ENCODE results near the gene CYB5B.
"Not testable (repeated sequence)": the region's sequence is repeated elsewhere in the genome, so short reads cannot be mapped to it uniquely, and the experiment has no call there.

Gene CYB5B

DNA sequence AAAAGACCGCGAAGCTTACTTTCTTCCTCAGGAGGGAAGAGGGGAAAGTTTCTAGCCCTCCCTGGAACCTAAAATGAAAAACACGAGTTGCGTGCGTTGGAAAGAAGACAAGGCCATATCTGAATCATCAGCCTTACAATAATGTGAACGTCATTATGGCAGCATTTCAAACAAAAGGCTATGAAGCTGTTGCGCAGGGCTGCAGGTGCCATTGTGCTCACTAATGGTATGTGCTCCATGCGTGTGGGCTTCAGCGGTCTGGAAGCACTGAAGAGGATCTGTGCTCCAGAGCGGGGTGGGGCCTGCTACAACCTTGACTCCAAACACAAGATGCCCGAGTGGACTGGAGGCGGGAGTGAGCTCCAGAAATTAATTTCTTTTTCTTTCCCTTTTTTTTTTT is 12.1 kb upstream of the CYB5B start:
- Histone ChIP-seq H3K36me3 (ENCODE audit: control insufficient read depth, insufficient read depth, low read length) (no peaks in the 10 kb centered on the region), H3K9ac (ENCODE audit: low read length) (no peak overlapping the region), H3K4me3 (ENCODE audit: low read length) (no peak overlapping the region), H3K27me3 (ENCODE audit: control insufficient read depth, insufficient read depth, low read length) (no peaks in the 10 kb centered on the region), H3K4me1 (ENCODE audit: control insufficient read depth, insufficient read depth, low read length) (no peaks in the 10 kb centered on the region), H3K27ac (ENCODE audit: low read depth, low read length) (no peak overlapping the region)

DNA sequence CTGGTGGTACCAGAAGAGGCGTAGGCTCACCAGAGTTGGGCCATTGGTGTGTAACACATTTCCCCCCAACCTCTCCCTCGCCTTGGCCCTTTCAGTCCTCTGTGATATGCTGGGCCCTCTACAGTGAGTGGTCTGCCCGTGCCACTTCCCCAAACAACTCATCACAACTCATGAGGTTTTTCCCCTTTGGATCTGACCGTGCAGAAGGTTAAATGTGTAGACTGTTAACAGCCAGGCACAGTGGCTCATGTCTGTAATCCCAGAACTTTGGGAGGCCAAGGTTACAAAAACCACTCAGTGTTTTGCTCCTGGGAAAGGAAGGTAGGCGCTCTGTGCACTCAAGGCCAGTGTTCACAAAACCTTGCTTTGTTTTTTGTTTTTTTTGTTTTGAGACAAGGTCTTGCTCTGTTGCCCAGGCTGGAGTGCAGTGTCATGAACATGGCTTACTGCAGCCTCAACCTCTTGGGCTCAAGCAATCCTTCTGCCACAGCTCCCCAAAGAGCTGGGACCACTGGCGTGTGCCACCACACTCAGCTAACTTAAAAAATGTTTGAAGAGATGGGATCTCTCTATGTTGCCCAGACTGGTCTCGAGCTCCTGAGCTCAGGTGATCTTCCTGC is 11.3 kb upstream of the CYB5B start:
- Histone ChIP-seq H3K4me3 (ENCODE audit: low read length) (no peak overlapping the region), H3K36me3 (ENCODE audit: control insufficient read depth, insufficient read depth, low read length) (no peaks in the 10 kb centered on the region), H3K9ac (ENCODE audit: low read length) (no peak overlapping the region), H3K27ac (ENCODE audit: low read depth, low read length) (no peak overlapping the region), H3K4me1 (ENCODE audit: control insufficient read depth, insufficient read depth, low read length) (no peaks in the 10 kb centered on the region), H3K27me3 (ENCODE audit: control insufficient read depth, insufficient read depth, low read length) (no peaks in the 10 kb centered on the region)

DNA sequence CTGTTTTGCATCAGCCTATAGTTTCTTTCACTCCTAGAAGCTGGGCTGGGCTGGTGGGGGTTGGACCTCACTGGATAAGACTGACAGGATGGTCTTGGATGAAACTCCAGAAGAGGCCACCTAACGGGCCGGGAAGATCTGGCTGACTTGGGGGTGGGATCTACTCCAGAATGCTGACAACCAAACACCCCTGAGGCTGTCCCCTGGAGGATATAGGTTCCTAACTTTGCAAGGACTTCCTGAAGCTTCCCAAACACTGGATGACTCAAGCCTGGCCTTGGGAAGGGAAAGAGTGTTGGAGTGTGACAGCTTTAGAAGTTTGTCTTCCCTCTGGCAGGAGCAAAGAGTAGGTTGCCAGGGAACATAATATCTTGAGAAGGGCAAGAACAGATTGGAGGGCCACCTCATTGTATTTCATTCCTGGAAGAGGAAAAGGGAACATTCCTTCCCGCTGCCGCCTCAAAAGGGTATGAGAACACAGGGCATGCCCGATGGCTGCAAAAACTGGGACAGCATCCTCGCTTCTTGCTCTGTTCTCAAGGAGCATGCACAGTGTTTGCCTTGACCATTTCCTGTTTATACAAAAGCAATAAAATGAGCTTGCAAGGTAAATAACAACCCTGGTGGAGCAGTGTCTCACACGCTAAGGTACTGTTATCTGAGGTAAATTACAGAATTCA is 6.8 kb upstream of the CYB5B start:
- no peak overlapping the region for H3K27ac ChIP-seq (ENCODE audit: low read depth, low read length)
- H3K4me3 ChIP-seq (ENCODE audit: low read length), result no peak overlapping the region
- no peaks in the 10 kb centered on the region for H3K27me3 ChIP-seq (ENCODE audit: control insufficient read depth, insufficient read depth, low read length)
- H3K36me3 ChIP-seq (ENCODE audit: control insufficient read depth, insufficient read depth, low read length), result no peaks in the 10 kb centered on the region
- no peak overlapping the region for H3K9ac ChIP-seq (ENCODE audit: low read length)
- no peaks in the 10 kb centered on the region for H3K4me1 ChIP-seq (ENCODE audit: control insufficient read depth, insufficient read depth, low read length)

DNA sequence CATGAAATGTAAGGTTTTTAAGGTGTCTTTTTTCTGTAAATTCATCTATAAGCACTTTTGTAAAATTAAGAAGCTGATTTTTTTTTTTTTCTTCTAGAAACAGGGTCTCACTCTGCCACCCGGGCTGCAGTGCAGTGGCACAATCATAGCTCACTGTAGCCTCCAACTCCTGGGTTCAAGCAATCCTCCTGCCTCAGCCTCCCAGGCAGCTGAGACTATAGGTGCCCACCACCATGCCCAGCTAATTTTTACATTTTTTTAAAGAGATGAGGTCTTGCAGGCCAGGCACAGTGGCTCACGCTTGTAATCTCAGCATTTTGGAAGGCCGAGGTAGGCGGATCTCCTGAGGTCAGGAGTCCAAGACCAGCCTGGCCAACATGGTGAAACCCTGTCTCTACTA is 4.5 kb upstream of the CYB5B start:
- Histone ChIP-seq H3K4me1 (ENCODE audit: control insufficient read depth, insufficient read depth, low read length) (peaks cover under 1% of the 10 kb centered on the region), H3K36me3 (ENCODE audit: control insufficient read depth, insufficient read depth, low read length) (peaks cover 2% of the 10 kb centered on the region), H3K4me3 (ENCODE audit: low read length) (no peak overlapping the region), H3K27ac (ENCODE audit: low read depth, low read length) (no peak overlapping the region), H3K9ac (ENCODE audit: low read length) (no peak overlapping the region), H3K27me3 (ENCODE audit: control insufficient read depth, insufficient read depth, low read length) (no peaks in the 10 kb centered on the region)

DNA sequence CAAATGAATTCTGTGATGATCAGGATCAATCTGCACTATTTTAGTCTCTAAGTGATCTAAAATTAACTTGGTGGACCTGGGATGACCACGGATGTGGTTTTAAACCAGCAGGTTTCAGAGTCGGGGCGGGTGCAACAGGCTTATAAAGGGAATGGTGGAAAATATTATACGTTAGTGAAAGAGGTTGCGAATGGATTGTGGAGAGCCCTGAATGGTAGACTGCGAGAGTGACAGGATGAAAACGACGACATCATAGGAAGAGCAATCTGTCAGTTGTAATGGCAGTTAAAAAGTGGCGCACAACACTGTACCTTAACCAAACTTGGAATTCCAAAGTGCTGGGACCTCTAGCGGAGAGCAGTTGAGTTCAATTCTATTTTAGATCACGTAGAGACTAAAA is 1.2 kb upstream of the CYB5B start:
- Histone ChIP-seq H3K36me3 (ENCODE audit: control insufficient read depth, insufficient read depth, low read length) (peaks cover 2% of the 10 kb centered on the region), H3K4me1 (ENCODE audit: control insufficient read depth, insufficient read depth, low read length) (peaks cover 2% of the 10 kb centered on the region), H3K9ac (ENCODE audit: low read length) (no peak overlapping the region), H3K27me3 (ENCODE audit: control insufficient read depth, insufficient read depth, low read length) (no peaks in the 10 kb centered on the region), H3K4me3 (ENCODE audit: low read length) (no peak overlapping the region), H3K27ac (ENCODE audit: low read depth, low read length) (no peak overlapping the region)

DNA sequence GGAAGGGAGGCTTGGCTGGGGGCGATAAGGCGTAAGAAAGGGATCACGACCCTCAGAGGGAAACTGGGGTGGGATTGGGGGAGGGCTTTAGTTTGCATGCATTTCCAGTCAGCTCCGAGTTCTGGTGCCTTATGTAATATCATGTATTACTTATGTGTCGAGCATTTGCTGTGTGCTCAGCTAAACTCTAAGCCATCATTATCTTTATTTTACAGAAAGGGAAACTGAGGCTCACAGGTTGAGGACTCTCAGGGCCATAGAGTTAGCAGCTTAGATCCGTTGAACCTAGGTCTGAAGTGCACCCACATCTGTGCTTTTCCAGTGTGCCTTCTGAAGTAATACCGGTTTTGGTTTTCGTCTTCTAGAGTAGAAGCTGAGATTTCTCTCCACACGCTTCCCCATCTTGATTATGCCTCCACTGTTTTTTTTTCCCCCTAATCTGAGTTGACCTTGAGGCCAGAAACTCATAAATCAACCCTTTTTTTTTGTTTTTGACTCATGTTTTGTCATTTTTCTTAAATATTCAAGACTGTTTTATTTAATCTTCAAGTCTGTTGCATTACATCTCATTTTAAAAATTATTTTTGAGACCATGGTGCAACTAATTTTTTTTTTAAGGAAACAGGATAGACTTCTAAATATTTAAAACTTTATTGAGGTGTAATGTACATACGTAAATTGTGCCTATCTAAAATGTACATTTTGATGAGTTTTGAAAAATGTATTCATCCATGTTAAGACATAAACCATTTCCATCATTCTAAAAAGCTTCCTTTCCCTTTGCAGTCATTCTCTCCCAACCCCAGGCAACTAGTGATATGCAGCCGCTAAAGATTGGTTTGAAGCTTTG is 741 bp downstream of the CYB5B start:
- Histone ChIP-seq H3K9ac (ENCODE audit: low read length) (peak overlapping the region; percentile 82), H3K36me3 (ENCODE audit: control insufficient read depth, insufficient read depth, low read length) (peaks cover 12% of the 10 kb centered on the region), H3K27ac (ENCODE audit: low read depth, low read length) (peak overlapping the region; percentile 80), H3K4me1 (ENCODE audit: control insufficient read depth, insufficient read depth, low read length) (peaks cover 2% of the 10 kb centered on the region), H3K4me3 (ENCODE audit: low read length) (peak overlapping the region; percentile 100), H3K27me3 (ENCODE audit: control insufficient read depth, insufficient read depth, low read length) (no peaks in the 10 kb centered on the region)

DNA sequence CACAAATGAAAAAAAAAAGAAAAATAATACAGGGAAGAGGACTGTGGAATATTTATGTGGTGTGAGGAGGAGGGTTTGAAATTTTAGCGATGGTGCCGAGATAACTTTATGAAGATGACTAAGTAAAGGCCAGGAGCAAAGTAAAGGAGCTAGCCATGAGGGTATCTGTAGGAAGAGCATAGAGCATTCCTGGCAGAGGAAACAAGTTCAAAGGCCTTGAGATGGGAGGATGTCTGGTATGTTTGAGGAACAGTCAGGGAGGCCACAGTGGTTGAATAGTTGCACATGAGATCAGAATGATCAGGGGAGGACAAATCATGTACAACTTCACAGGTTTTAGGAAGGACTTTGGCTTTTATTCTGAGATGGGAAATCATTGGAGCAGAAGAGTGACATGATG is 4.2 kb downstream of the CYB5B start:
- Histone ChIP-seq H3K27me3 (ENCODE audit: control insufficient read depth, insufficient read depth, low read length) (no peaks in the 10 kb centered on the region), H3K4me3 (ENCODE audit: low read length) (no peak overlapping the region), H3K36me3 (ENCODE audit: control insufficient read depth, insufficient read depth, low read length) (peaks cover 18% of the 10 kb centered on the region), H3K9ac (ENCODE audit: low read length) (no peak overlapping the region), H3K27ac (ENCODE audit: low read depth, low read length) (no peak overlapping the region), H3K4me1 (ENCODE audit: control insufficient read depth, insufficient read depth, low read length) (peaks cover 2% of the 10 kb centered on the region)

DNA sequence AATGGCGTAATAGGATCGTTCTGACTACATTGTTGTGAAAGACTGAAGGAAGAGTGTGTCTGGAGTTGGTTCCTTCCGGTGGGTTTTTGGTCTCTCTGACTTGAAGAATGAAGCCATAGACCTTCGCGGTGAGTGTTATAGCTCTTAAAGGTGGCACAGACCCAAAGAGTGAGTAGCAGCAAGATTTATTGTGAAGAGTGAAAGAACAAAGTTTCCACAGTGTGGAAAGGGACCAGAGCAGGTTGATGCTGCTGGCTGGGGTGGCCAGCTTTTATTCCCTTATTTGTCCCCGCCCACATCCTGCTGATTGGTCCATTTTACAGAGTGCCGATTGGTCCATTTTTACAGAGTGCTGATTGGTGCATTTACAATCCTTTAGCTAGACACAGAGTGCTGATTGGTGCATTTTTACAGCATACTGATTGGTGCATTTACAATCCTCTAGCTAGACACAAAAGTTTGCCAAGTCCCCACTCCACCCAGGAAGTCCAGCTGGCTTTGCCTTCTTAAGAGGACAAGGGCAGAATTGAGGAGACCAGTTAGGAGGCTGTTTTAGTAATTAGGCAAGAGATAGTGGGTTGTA is 4.7 kb downstream of the CYB5B start:
- peaks cover 18% of the 10 kb centered on the region for H3K36me3 ChIP-seq (ENCODE audit: control insufficient read depth, insufficient read depth, low read length)

DNA sequence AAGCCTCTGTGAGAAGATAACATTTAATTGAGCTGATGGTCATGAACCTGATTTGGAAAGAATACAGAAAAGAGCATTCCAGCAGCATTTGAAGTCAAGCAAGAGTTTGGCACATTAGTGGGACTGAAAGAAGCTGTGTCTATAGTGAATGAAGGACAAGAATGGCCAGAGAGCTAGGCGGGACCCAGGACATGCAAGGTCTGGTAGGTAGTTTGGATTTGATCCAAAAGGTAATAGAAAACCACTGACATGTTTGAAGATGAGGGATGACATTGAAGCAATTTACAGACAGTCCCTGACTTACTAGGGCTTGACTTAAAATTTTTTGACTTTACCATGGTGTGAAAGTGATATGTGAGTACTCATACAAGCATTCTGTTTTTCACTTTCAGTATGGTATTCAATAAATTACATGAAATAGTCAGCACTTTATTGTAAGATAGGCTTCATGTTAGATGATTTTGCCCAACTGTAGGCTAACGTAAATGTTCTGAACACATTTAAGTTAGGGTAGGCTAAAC is 7.6 kb downstream of the CYB5B start:
- H3K36me3 ChIP-seq (ENCODE audit: control insufficient read depth, insufficient read depth, low read length), result peaks cover 15% of the 10 kb centered on the region
- H3K9ac ChIP-seq (ENCODE audit: low read length), result no peak overlapping the region
- H3K4me1 ChIP-seq (ENCODE audit: control insufficient read depth, insufficient read depth, low read length), result no peaks in the 10 kb centered on the region
- H3K4me3 ChIP-seq (ENCODE audit: low read length), result no peak overlapping the region
- H3K27ac ChIP-seq (ENCODE audit: low read depth, low read length), result no peak overlapping the region
- H3K27me3 ChIP-seq (ENCODE audit: control insufficient read depth, insufficient read depth, low read length), result no peaks in the 10 kb centered on the region

More for the DNA sequence above, 4.7 kb downstream of the CYB5B start:
- H3K27me3 ChIP-seq (ENCODE audit: control insufficient read depth, insufficient read depth, low read length); H3K9ac ChIP-seq (ENCODE audit: low read length); H3K4me1 ChIP-seq (ENCODE audit: control insufficient read depth, insufficient read depth, low read length); H3K27ac ChIP-seq (ENCODE audit: low read depth, low read length); H3K4me3 ChIP-seq (ENCODE audit: low read length): not testable (repeated sequence)

DNA sequence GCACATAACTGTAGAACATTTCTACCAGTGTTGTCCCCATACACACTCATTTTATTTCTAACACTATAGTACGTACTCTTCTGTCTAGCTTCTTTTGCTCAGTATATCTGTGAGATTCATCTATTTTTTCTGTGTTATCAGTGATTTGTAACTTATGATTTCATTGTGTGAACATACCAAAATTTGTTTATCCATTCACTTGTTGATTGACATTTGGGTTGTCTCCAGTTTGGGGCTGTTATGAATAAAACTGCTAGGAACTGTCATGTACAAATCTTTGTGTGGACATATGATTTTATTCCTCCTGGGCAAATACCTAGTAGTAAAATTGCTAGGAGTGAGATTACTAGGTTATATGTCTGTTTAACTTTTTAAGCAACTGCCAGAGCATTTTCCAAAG is 9.6 kb downstream of the CYB5B start:
- peaks cover 9% of the 10 kb centered on the region for H3K36me3 ChIP-seq (ENCODE audit: control insufficient read depth, insufficient read depth, low read length)
- no peaks in the 10 kb centered on the region for H3K4me1 ChIP-seq (ENCODE audit: control insufficient read depth, insufficient read depth, low read length)
- no peak overlapping the region for H3K4me3 ChIP-seq (ENCODE audit: low read length)
- H3K27ac ChIP-seq (ENCODE audit: low read depth, low read length), result no peak overlapping the region
- no peaks in the 10 kb centered on the region for H3K27me3 ChIP-seq (ENCODE audit: control insufficient read depth, insufficient read depth, low read length)
- H3K9ac ChIP-seq (ENCODE audit: low read length), result no peak overlapping the region

DNA sequence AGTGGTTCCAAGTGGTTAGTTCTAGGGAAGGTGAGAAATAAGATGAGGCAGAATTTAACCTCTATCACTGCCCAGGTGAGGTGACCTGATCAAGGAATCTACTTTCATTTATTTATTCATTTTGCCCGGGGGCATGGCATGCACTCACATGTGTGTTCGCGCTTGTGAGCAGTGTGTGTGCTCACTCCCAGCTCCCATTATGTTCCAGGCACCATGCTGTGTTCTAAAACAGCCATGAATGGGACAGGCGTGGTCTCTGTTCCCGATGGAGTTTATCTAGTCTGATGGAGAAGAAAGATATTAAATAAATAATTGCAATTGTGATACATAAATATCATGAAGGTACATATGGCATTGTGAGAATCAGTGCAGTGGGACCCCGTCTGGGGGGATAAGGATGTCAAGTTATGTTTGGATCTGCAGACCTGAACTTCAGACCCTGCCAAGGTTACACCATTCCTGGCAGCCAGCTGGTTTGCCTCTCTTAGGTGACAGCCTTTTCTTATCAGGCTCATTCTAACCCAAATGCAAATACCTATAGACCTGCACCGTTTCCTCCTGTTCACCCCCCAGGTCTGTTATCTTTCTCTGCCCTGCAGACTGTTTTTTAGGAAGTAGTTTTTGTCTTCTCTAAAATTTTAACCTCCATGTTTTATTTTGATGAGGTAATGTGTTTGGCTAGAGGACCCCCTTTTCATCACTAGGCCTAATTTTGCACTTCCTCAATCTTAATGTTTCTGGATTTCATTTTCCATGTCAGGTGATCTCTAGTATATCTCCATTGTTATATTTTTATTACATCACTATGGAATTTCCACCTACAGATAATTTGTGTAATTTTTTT is 11.8 kb downstream of the CYB5B start:
- Histone ChIP-seq H3K27ac (ENCODE audit: low read depth, low read length) (no peak overlapping the region), H3K36me3 (ENCODE audit: control insufficient read depth, insufficient read depth, low read length) (peaks cover 6% of the 10 kb centered on the region), H3K4me1 (ENCODE audit: control insufficient read depth, insufficient read depth, low read length) (no peaks in the 10 kb centered on the region), H3K27me3 (ENCODE audit: control insufficient read depth, insufficient read depth, low read length) (no peaks in the 10 kb centered on the region), H3K9ac (ENCODE audit: low read length) (no peak overlapping the region), H3K4me3 (ENCODE audit: low read length) (no peak overlapping the region)
